ENCODE results near the gene NBEA.

GRCh38 chr13:35238274-35238673 lies 296.2 kb downstream of the NBEA start:
- no peak for TF ChIP-seq POLR2A (IDR thresholded peaks at IDR 0.05)
- TF ChIP-seq CTCF (IDR thresholded peaks at IDR 0.05) = no peak
- no peak for TF ChIP-seq POLR2AphosphoS5 (IDR thresholded peaks at IDR 0.05)

Data from stomach (tissue), 4 donors.